PFSK-1 (cell line): ENCODE data around the gene AGPAT3.

Experiments
- FOXP2 ChIP-seq: optimal IDR thresholded peaks from 2 replicates; pipeline ENCODE3; 2011; ENCODE audit warnings: borderline replicate concordance, control low read depth, inconsistent platforms; ENCODE audit not compliant: insufficient read depth; ENCODE audit errors: extremely low read length, extremely low read depth
- POLR2AphosphoS5 ChIP-seq: IDR thresholded peaks from 2 replicates; pipeline ENCODE4 v1.6.1; 2012; ENCODE audit warnings: low read depth, mild to moderate bottlenecking, control low read depth, low read length, moderate library complexity
- SIN3A ChIP-seq: IDR thresholded peaks from 2 replicates; pipeline ENCODE4 v1.6.1; 2012; ENCODE audit warnings: mild to moderate bottlenecking, low read length, moderate library complexity, borderline replicate concordance; ENCODE audit not compliant: insufficient read depth
- TAF1 ChIP-seq: IDR thresholded peaks from 2 replicates; pipeline ENCODE4 v1.6.1; 2012; ENCODE audit warnings: low read length, control low read depth, borderline replicate concordance; ENCODE audit not compliant: insufficient read depth
- TF ChIP-seq, protein P1 (sequence below), 2 experiments: IDR thresholded peaks; 2 replicates each; pipeline versions ENCODE4 v1.6.1 to v1.8.0; 2011 to 2012; ENCODE audit warnings: low read depth in 2 of 2, low read length in 2 of 2, control low read depth in 1 of 2, inconsistent platforms in 1 of 2, mild to moderate bottlenecking in 1 of 2, moderate library complexity in 1 of 2; ENCODE audit not compliant: insufficient read depth in 1 of 2

AGPAT3 gene

GRCh38 chr21:43981871-43982210 lies 116.8 kb downstream of the AGPAT3 start:
- no peak for TF ChIP-seq SIN3A
- TF ChIP-seq, protein P1, sequence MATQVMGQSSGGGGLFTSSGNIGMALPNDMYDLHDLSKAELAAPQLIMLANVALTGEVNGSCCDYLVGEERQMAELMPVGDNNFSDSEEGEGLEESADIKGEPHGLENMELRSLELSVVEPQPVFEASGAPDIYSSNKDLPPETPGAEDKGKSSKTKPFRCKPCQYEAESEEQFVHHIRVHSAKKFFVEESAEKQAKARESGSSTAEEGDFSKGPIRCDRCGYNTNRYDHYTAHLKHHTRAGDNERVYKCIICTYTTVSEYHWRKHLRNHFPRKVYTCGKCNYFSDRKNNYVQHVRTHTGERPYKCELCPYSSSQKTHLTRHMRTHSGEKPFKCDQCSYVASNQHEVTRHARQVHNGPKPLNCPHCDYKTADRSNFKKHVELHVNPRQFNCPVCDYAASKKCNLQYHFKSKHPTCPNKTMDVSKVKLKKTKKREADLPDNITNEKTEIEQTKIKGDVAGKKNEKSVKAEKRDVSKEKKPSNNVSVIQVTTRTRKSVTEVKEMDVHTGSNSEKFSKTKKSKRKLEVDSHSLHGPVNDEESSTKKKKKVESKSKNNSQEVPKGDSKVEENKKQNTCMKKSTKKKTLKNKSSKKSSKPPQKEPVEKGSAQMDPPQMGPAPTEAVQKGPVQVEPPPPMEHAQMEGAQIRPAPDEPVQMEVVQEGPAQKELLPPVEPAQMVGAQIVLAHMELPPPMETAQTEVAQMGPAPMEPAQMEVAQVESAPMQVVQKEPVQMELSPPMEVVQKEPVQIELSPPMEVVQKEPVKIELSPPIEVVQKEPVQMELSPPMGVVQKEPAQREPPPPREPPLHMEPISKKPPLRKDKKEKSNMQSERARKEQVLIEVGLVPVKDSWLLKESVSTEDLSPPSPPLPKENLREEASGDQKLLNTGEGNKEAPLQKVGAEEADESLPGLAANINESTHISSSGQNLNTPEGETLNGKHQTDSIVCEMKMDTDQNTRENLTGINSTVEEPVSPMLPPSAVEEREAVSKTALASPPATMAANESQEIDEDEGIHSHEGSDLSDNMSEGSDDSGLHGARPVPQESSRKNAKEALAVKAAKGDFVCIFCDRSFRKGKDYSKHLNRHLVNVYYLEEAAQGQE (IDR thresholded peaks at IDR 0.05; ENCODE audit: insufficient read depth in 1 of 2, low read depth in 2 of 2, low read length in 2 of 2), result no peak
- no peak for TF ChIP-seq FOXP2
- no peak for TF ChIP-seq POLR2AphosphoS5
- TF ChIP-seq TAF1, result no peak

DNA sequence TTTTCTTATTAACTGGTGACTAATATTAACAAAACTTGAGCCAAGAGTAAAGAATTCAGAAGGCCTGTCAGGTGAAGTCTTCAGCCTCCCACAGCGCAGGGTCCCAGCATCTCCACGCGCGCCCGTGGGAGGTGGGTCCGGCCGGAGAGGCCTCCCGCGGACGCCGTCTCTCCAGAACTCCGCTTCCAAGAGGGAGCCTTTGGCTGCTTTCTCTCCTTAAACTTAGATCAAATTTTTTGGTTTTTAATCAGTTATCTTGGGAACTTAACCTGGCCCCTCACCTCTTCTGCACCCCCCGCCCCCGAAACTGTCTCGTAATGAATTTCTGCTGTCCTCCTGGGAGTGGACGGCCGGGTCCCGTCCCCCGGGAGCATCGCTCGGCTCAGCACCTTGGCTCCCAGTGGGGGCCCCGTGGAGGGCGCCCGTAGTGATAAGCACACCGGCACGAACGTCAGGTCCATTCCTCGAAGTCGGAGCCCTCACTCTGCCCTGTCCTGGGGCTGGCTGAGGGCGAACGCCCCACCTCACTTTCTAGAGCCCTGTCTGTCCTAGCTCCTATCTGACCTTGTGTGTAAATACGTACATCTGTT lies 117.6 kb downstream of the AGPAT3 start:
- TF ChIP-seq FOXP2 (no peak), SIN3A (no peak), POLR2AphosphoS5 (no peak), TAF1 (no peak)
- TF ChIP-seq, protein P1 (IDR thresholded peaks at IDR 0.05; ENCODE audit: insufficient read depth in 1 of 2, low read depth in 2 of 2, low read length in 2 of 2), result no peak

DNA sequence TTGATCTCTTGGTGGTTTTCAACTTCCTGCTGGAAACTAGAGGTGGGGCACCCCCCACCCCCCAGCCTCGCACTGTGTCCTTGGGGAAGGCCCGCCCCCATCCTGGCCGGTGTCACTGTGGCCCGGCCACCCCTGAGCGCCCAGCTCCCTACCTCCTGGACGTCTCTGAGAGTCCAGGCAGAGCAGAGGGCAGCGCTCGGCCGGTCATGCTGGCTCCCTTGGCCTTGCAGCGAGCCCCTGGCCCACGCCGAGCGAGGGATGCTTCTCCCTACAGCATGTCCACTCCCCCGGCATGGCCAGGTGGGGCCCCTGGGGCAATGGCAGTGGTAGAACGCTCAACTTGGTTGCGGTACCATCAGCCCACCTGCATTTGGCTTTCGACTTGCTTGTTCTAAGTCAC lies 118.4 kb downstream of the AGPAT3 start:
- TF ChIP-seq POLR2AphosphoS5 (no peak), TAF1 (no peak), FOXP2 (no peak)

- TF ChIP-seq POLR2AphosphoS5 (no peak), FOXP2 (no peak), TAF1 (no peak), SIN3A (no peak)
- TF ChIP-seq, protein P1 (IDR thresholded peaks at IDR 0.05; ENCODE audit: insufficient read depth in 1 of 2, low read depth in 2 of 2, low read length in 2 of 2), result no peak
These were observed 118.9 kb downstream of the AGPAT3 start for GRCh38 chr21:43983860-43984420.

GRCh38 chr21:43984905-43985689 lies 120.1 kb downstream of the AGPAT3 start:
- no peak for TF ChIP-seq FOXP2
- TF ChIP-seq POLR2AphosphoS5, result no peak
- no peak for TF ChIP-seq SIN3A
- no peak for TF ChIP-seq TAF1
- TF ChIP-seq, protein P1 (IDR thresholded peaks at IDR 0.05; ENCODE audit: insufficient read depth in 1 of 2, low read depth in 2 of 2, low read length in 2 of 2), result no peak
